ENCODE data around the gene SLX4IP. TPM values are rescaled to one million over a fixed set of nuclear protein-coding genes. Genes with fewer than 3 reads are reported as not detected.
A peak's percentile ranks its signal among the peaks of the same experiment; 100 is the strongest.

SLX4IP gene
- total and polyA plus RNA-seq, 2 of the 13 experiments (the other 11 are each of a cell fraction or from before 2014, with no cell fraction given): 3.6 to 7.3 TPM

- CTCF ChIA-PET (ENCODE audit: low intra/inter-chr PET ratio, low total read pairs): no interaction called here
- H2AFZ ChIP-seq (ENCODE audit: low read length): no peak overlapping the region
- TF ChIP-seq, protein P1, sequence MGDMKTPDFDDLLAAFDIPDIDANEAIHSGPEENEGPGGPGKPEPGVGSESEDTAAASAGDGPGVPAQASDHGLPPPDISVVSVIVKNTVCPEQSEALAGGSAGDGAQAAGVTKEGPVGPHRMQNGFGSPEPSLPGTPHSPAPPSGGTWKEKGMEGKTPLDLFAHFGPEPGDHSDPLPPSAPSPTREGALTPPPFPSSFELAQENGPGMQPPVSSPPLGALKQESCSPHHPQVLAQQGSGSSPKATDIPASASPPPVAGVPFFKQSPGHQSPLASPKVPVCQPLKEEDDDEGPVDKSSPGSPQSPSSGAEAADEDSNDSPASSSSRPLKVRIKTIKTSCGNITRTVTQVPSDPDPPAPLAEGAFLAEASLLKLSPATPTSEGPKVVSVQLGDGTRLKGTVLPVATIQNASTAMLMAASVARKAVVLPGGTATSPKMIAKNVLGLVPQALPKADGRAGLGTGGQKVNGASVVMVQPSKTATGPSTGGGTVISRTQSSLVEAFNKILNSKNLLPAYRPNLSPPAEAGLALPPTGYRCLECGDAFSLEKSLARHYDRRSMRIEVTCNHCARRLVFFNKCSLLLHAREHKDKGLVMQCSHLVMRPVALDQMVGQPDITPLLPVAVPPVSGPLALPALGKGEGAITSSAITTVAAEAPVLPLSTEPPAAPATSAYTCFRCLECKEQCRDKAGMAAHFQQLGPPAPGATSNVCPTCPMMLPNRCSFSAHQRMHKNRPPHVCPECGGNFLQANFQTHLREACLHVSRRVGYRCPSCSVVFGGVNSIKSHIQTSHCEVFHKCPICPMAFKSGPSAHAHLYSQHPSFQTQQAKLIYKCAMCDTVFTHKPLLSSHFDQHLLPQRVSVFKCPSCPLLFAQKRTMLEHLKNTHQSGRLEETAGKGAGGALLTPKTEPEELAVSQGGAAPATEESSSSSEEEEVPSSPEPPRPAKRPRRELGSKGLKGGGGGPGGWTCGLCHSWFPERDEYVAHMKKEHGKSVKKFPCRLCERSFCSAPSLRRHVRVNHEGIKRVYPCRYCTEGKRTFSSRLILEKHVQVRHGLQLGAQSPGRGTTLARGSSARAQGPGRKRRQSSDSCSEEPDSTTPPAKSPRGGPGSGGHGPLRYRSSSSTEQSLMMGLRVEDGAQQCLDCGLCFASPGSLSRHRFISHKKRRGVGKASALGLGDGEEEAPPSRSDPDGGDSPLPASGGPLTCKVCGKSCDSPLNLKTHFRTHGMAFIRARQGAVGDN (CRISPR knock-in tag; IDR thresholded peaks at IDR 0.05): peak; percentile 22; the same call in 1 of the 2 replicates
- no peak for TF ChIP-seq ZBTB7B (CRISPR knock-in tag; IDR thresholded peaks at IDR 0.05)
- 95% methylated on average over 14 of the region's 14 CpGs for WGBS (ENCODE audit: low lambda C conversion rate)
- no TSS peak for BruUV-seq (replicated peaks)
- no peaks in the 10 kb centered on the region for H3K9me3 ChIP-seq (ENCODE audit: low read length)
- H3K36me3 ChIP-seq (replicated peaks in 1 of 2; ENCODE audit: control insufficient read depth in 1 of 2, insufficient read depth in 2 of 2, low read length in 2 of 2): 0 out of 5 replicates have a peak, but pooled peaks cover 0 to 1% of the 10 kb centered on the region in 2 experiments
- no peak for FAIRE-seq
- no peak overlapping the region for H3K9ac ChIP-seq (ENCODE audit: insufficient read depth, low read depth, low read length)
- no peaks in the 10 kb centered on the region for H4K20me1 ChIP-seq (ENCODE audit: insufficient read depth, low read length)
- H3K79me2 ChIP-seq (ENCODE audit: insufficient read depth, low read length): peaks cover 2% of the 10 kb centered on the region
- H3K4me1 ChIP-seq (ENCODE audit: insufficient read depth, low read length): peaks cover 73% of the 10 kb centered on the region
- ATAC-seq: no peak
- H3K4me2 ChIP-seq (ENCODE audit: low read depth, low read length): no peak overlapping the region
- intact Hi-C loops (cut with micrococcal nuclease; ENCODE audit: unreplicated experiment) (loop anchor here (10.0 kb wide), 2 partner anchors 274 to 394 kb away; no protein-coding TSS in a partner anchor), in situ Hi-C loops (cut with HindIII; ENCODE audit: extremely low pct_ligation_motif_present, low pct_unique_long_range_greater_than_20kb) (loop anchor here (5.0 to 10.0 kb wide), 4 partner anchors 87 to 994 kb away; no protein-coding TSS in a partner anchor)
- no peak overlapping the region for H3K27ac ChIP-seq (ENCODE audit: extremely low read length, insufficient read depth, low read length)
- H3K4me3 ChIP-seq (replicated peaks in 1 of 3; ENCODE audit: insufficient read depth in 1 of 3, low read depth in 2 of 3, low read length in 3 of 3): no peak overlapping the region
- H3K27me3 ChIP-seq (ENCODE audit: control insufficient read depth in 1 of 2, insufficient read depth in 2 of 2, low read length in 2 of 2): no peaks in the 10 kb centered on the region
- no peak for DNase-seq (ENCODE audit: low spot score)
- POLR2A ChIA-PET: no interaction called here
Measured at GRCh38 chr20:10550204-10551118, 115.4 kb downstream of the SLX4IP start.
